HepG2 (cell line): ENCODE data around the gene CLEC10A. TPM values are rescaled to one million over a fixed set of nuclear protein-coding genes. Genes with fewer than 3 reads are reported as not detected.

Source experiments
- ATF1 ChIP-seq: IDR thresholded peaks from 2 replicates; pipeline ENCODE4 v1.6.1; 2016; ENCODE audit warnings: mild to moderate bottlenecking, control low read depth
- NBN ChIP-seq: fragments of 450-650 bp; conservative IDR thresholded peaks from 2 replicates; pipeline ENCODE4 v1.6.1; 2017
- NONO ChIP-seq, 2 experiments: fragments of 450-650 bp in 1 of 2; sonication (generic) in 1 of 2; formaldehyde crosslinking in 1 of 2; IDR thresholded peaks in 1 of 2; conservative IDR thresholded peaks in 1 of 2; 2 replicates each; pipeline versions ENCODE4 v1.6.1 to v1.8.0; 2017 to 2022; ENCODE audit warnings: mild to moderate bottlenecking in 1 of 2, missing genetic modification reagents in 1 of 2, moderate library complexity in 1 of 2
- POLR2A ChIP-seq, 2 experiments: IDR thresholded peaks; 2 replicates each; pipeline ENCODE4 v1.6.1; 2011; ENCODE audit warnings: low read depth in 2 of 2, low read length in 2 of 2, mild to moderate bottlenecking in 1 of 2, moderate library complexity in 1 of 2; ENCODE audit not compliant: insufficient read depth in 1 of 2
- polyA plus RNA-seq, 8 experiments: library from polyadenylated mRNA; depleted of rRNA in 3 of 8; stranded (reverse) in 7 of 8; unstranded in 1 of 8; fragments of >200 nt; fragmentation: Illumina TruSeq in 4 of 8; extraction: Trizol in 4 of 8; gene quantifications; 2 replicates each; pipeline versions ENCODE4 v1.2.1 to v1.2.3, GENCODE V29; 2011 to 2016; ENCODE audit warnings: low read depth in 4 of 8, missing spikeins in 1 of 8, mixed read lengths in 1 of 8; ENCODE audit not compliant: insufficient read depth in 1 of 8
- total RNA-seq, 5 experiments: library from RNA; depleted of rRNA; stranded (reverse); fragments of >200 nt; fragmentation: Illumina TruSeq; extraction: Trizol; gene quantifications; 2 replicates each; pipeline ENCODE4 v1.2.3, GENCODE V29; 2016; ENCODE audit warnings: low read depth in 1 of 5
- TF ChIP-seq, protein P1 (sequence below): sonication (generic); formaldehyde crosslinking; IDR thresholded peaks from 2 replicates; pipeline ENCODE4 v1.9.0; 2021; ENCODE audit warnings: mild to moderate bottlenecking, missing genetic modification reagents
- TF ChIP-seq, protein P2 (sequence below): IDR thresholded peaks from 2 replicates; pipeline ENCODE4 v1.6.1; 2018; ENCODE audit warnings: missing genetic modification reagents
- TF ChIP-seq, protein P3 (sequence below): sonication (generic); formaldehyde crosslinking; IDR thresholded peaks from 2 replicates; pipeline ENCODE4 v1.9.0; 2021; ENCODE audit warnings: missing genetic modification reagents, borderline replicate concordance

The CLEC10A gene
- total and polyA plus RNA-seq, 2 of the 13 experiments (the other 11 are each of a cell fraction or from before 2014, with no cell fraction given) = 0.33 TPM; not detected in 1

DNA sequence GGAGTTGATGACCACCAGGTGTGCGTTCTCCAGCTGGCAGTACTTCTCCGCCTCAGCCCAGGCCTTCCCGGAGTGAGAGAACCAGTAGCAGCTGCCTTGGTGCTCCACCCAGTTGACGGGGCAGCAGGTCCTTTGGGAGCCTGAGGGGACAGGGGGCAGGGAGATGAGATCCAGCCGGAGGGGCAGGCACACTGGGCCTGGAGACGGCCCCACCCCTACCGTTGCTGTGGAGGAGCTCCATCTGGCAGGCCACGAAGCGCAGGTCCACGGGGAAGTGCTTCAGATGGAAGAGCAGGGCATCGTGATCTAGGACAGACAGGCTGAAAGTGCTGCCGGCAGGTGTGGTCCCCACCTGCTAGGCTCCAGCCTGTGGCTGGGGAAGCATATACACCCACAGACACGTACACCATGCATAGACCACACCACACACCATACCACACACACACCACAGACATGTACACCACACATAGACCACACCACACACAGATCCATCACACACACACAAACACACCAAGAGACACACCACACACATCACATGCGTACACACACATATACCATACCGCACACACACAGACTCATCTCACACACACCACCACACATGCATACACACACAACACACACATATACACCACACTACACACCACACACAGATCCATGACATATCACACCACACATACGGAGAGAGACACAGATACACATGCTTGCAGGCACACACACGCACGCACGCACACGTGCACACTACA is 27.1 kb upstream of the CLEC10A start (continued):
- TF ChIP-seq, protein P1, sequence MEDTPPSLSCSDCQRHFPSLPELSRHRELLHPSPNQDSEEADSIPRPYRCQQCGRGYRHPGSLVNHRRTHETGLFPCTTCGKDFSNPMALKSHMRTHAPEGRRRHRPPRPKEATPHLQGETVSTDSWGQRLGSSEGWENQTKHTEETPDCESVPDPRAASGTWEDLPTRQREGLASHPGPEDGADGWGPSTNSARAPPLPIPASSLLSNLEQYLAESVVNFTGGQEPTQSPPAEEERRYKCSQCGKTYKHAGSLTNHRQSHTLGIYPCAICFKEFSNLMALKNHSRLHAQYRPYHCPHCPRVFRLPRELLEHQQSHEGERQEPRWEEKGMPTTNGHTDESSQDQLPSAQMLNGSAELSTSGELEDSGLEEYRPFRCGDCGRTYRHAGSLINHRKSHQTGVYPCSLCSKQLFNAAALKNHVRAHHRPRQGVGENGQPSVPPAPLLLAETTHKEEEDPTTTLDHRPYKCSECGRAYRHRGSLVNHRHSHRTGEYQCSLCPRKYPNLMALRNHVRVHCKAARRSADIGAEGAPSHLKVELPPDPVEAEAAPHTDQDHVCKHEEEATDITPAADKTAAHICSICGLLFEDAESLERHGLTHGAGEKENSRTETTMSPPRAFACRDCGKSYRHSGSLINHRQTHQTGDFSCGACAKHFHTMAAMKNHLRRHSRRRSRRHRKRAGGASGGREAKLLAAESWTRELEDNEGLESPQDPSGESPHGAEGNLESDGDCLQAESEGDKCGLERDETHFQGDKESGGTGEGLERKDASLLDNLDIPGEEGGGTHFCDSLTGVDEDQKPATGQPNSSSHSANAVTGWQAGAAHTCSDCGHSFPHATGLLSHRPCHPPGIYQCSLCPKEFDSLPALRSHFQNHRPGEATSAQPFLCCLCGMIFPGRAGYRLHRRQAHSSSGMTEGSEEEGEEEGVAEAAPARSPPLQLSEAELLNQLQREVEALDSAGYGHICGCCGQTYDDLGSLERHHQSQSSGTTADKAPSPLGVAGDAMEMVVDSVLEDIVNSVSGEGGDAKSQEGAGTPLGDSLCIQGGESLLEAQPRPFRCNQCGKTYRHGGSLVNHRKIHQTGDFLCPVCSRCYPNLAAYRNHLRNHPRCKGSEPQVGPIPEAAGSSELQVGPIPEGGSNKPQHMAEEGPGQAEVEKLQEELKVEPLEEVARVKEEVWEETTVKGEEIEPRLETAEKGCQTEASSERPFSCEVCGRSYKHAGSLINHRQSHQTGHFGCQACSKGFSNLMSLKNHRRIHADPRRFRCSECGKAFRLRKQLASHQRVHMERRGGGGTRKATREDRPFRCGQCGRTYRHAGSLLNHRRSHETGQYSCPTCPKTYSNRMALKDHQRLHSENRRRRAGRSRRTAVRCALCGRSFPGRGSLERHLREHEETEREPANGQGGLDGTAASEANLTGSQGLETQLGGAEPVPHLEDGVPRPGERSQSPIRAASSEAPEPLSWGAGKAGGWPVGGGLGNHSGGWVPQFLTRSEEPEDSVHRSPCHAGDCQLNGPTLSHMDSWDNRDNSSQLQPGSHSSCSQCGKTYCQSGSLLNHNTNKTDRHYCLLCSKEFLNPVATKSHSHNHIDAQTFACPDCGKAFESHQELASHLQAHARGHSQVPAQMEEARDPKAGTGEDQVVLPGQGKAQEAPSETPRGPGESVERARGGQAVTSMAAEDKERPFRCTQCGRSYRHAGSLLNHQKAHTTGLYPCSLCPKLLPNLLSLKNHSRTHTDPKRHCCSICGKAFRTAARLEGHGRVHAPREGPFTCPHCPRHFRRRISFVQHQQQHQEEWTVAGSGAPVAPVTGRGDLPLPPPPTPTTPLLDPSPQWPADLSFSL (CRISPR knock-in tag) = peak; percentile 75
- TF ChIP-seq, protein P2, sequence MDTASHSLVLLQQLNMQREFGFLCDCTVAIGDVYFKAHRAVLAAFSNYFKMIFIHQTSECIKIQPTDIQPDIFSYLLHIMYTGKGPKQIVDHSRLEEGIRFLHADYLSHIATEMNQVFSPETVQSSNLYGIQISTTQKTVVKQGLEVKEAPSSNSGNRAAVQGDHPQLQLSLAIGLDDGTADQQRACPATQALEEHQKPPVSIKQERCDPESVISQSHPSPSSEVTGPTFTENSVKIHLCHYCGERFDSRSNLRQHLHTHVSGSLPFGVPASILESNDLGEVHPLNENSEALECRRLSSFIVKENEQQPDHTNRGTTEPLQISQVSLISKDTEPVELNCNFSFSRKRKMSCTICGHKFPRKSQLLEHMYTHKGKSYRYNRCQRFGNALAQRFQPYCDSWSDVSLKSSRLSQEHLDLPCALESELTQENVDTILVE (CRISPR knock-in tag) = no peak
- TF ChIP-seq POLR2A (IDR thresholded peaks at IDR 0.05; ENCODE audit: insufficient read depth in 1 of 2, low read depth in 2 of 2, low read length in 2 of 2) = 0 out of 4 replicates have a peak, but pooled peaks have one; percentile 31 to 35
- no peak for TF ChIP-seq ATF1 (CRISPR knock-in tag)
- TF ChIP-seq, protein P3, sequence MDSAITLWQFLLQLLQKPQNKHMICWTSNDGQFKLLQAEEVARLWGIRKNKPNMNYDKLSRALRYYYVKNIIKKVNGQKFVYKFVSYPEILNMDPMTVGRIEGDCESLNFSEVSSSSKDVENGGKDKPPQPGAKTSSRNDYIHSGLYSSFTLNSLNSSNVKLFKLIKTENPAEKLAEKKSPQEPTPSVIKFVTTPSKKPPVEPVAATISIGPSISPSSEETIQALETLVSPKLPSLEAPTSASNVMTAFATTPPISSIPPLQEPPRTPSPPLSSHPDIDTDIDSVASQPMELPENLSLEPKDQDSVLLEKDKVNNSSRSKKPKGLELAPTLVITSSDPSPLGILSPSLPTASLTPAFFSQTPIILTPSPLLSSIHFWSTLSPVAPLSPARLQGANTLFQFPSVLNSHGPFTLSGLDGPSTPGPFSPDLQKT (CRISPR knock-in tag) = no peak
- peak; percentile 81; the same call in 1 of the 2 replicates for TF ChIP-seq NONO (IDR thresholded peaks at IDR 0.05)
- no peak for TF ChIP-seq NONO (CRISPR knock-in tag; conservative IDR thresholded peaks at IDR 0.05)
- TF ChIP-seq NBN = 0 out of 2 replicates have a peak, but pooled peaks have one; percentile 37
